Fibroblast of the aortic adventitia (primary cell): ENCODE results near the gene KLK1. TPM values are rescaled to one million over a fixed set of nuclear protein-coding genes. Genes with fewer than 3 reads are reported as not detected.

Experiments used
- DNase-seq: peaks from one replicate; pipeline ENCODE4 v3.0.0-alpha.2; 2010; ENCODE audit warnings: low read depth
- H3K4me3 ChIP-seq: 2 replicates; pipeline ENCODE4 v1.5.1; 2011; ENCODE audit warnings: low read depth, mild to moderate bottlenecking, control low read depth, low read length, moderate library complexity
- total RNA-seq: library from RNA; depleted of rRNA; stranded (reverse); fragments of >200 nt; gene quantifications from 2 replicates; pipeline ENCODE4 v1.2.3, GENCODE V29; 2012; ENCODE audit warnings: low replicate concordance
- TF ChIP-seq, protein P1 (sequence below): IDR thresholded peaks from 2 replicates; pipeline ENCODE4 v1.5.1; 2011; ENCODE audit warnings: mild to moderate bottlenecking, low read length, control low read depth, inconsistent platforms; ENCODE audit not compliant: insufficient read depth

KLK1 gene
- total RNA-seq, 1 donor = not detected

DNA sequence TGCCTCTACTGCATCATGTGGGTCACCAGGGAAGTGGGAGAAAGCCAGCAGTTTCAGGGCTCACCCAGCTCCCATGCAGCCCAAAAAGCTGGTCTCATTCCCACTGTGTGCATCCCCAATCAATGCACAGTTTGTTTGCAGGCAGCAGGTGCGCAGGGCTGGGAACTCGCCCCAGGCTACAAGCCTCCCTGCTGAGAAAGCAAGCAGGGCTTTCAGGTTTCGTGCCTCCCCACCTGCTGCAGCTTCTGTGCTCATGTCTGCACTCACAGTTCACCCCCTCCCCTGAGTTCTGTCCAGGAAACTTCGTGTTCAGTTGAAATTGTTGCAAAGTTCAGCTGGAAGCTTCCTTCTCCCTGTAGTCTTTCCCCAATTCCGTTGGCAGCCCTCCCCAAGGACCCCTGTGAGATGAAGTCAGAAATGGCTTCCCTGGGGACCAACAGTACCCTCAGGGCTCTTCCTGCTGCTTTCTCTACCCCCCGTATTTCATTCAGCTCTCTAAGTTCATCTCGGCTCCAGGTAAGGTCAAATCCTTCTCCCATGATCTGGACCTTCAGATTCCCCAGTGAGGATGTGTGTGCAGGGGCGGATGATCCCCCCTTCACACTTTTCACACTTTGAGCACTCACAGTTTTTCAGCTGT, 20.8 kb upstream of the KLK1 start:
- H3K4me3 ChIP-seq = no peak overlapping the region
- TF ChIP-seq, protein P1, sequence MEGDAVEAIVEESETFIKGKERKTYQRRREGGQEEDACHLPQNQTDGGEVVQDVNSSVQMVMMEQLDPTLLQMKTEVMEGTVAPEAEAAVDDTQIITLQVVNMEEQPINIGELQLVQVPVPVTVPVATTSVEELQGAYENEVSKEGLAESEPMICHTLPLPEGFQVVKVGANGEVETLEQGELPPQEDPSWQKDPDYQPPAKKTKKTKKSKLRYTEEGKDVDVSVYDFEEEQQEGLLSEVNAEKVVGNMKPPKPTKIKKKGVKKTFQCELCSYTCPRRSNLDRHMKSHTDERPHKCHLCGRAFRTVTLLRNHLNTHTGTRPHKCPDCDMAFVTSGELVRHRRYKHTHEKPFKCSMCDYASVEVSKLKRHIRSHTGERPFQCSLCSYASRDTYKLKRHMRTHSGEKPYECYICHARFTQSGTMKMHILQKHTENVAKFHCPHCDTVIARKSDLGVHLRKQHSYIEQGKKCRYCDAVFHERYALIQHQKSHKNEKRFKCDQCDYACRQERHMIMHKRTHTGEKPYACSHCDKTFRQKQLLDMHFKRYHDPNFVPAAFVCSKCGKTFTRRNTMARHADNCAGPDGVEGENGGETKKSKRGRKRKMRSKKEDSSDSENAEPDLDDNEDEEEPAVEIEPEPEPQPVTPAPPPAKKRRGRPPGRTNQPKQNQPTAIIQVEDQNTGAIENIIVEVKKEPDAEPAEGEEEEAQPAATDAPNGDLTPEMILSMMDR = no peak
- no peak for DNase-seq

GRCh38 chr19:50843701-50844221, 20.2 kb upstream of the KLK1 start:
- TF ChIP-seq, protein P1 = no peak
- DNase-seq = no peak
- no peak overlapping the region for H3K4me3 ChIP-seq

DNA sequence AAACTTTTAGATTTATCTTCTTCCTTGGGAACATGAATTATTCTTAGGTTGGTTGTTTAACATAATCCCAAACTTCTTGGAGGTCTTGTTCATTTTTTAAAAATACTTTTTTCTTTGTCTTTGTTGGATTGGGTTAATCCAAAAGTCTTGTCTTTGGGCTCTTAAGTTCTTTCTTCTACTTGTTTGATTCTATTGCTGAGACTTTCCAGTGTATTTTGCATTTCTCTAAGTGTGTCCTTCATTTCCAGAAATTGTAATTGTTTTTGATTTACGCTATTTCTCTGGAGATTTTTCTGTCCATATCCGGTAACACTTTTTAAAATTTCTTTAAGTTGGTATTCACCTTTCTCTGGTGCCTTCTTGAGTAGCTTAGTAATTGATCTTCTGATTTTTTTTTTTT, 19.6 kb upstream of the KLK1 start:
- H3K4me3 ChIP-seq = no peak overlapping the region
- DNase-seq = no peak
- TF ChIP-seq, protein P1 = no peak

DNA sequence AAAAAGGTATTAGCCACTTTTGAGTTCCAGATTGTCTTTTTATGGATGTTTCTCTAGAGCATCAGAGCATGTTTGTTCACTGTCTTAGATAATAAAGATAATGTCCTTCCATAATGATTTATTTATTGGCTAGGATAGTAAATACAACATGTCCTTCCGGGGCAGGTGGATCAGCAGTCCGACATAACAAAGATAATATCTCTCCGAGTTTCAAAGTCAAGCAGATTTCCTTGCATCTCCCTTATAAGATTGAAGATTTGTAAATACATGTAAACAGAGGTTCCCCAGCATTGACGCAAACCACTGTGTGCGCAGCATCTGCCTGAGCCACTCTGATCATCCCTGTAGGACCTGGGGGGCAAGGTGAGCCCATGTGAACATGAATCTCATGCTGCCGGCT, 18.5 kb upstream of the KLK1 start:
- TF ChIP-seq, protein P1 = no peak
- no peak for DNase-seq
- no peak overlapping the region for H3K4me3 ChIP-seq

GRCh38 chr19:50839712-50840655, 16.4 kb upstream of the KLK1 start:
- H3K4me3 ChIP-seq = no peak overlapping the region
- no peak for DNase-seq
- TF ChIP-seq, protein P1 = no peak

DNA sequence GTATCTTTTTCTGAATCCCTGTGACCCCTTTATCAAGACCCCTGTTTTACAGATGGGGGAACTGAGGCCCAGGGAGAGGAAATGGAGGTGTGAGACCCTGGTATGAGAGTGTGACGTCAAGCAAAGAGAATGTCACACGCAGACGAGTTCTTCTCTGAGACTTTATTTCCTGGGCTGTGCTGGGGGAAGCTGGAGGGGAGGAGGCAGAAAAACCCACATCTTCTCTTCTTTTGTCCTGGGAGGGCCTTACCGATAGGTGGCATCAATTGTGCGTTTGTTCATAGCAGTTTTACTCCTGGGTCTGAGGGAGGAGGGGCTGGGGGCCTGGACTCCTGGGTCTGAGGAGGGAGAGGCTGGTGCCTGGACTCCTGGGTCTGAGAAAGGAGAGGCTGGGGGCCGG, 14.7 kb upstream of the KLK1 start:
- H3K4me3 ChIP-seq = no peak overlapping the region
- DNase-seq = no peak
- TF ChIP-seq, protein P1 = peak; percentile 17
